K562 (cell line): Measurements from ENCODE around the gene AJUBA. TPM values are rescaled to one million over a fixed set of nuclear protein-coding genes. Genes with fewer than 3 reads are reported as not detected.

Experiments
- ATAC-seq: fragments of 200-7000 bp; cut with Tn5 transposase; 3 replicates; pipeline ENCODE4 v1.9.1; 2020; ENCODE audit warnings: moderate library complexity
- BruUV-seq: library from RNA; stranded (reverse); fragments of 400-500 nt; replicated peaks from 2 replicates; lab custom pipeline; 2021; lab: Mats Ljungman, UMichigan
- CTCF ChIA-PET: fragments of 300-600 bp; formaldehyde crosslinking; extraction: SDS; loops from one replicate; lab custom pipeline; 2021; ENCODE audit warnings: low intra/inter-chr PET ratio; lab: Yijun Ruan, JAX
- POLR2A ChIA-PET: fragments of 300-600, 350-650 bp; sonication (Branson Sonifier 250); formaldehyde crosslinking; extraction: SDS; loops from one replicate; lab custom pipeline; 2021; ENCODE audit warnings: antibody characterized with exemption, inconsistent platforms; lab: Yijun Ruan, JAX
- DNase-seq, 4 experiments: peaks; one replicate each; pipeline versions ENCODE4 v3.0.0 to v3.0.0-alpha.2; 2011 to 2018; ENCODE audit warnings: low spot score in 3 of 4, mixed read lengths in 3 of 4; ENCODE audit errors: extremely low read depth in 1 of 4
- FAIRE-seq: peaks from 2 replicates; lab custom pipeline; 2011; peaks lifted over from hg19 to GRCh38; lab: Jason Lieb, UNC
- H2AFZ ChIP-seq: 2 replicates; pipeline ENCODE4 v1.6.0; 2011; ENCODE audit warnings: low read depth, low read length, control low read depth, inconsistent platforms
- H3K27ac ChIP-seq: fragments of 200-600 bp; 3 replicates; pipeline ENCODE4 v1.8.0; 2011; ENCODE audit warnings: low read depth, mild to moderate bottlenecking, control low read depth, inconsistent platforms, low read length, moderate library complexity, mixed read lengths; ENCODE audit errors: extremely low read depth
- H3K27me3 ChIP-seq, 2 experiments: fragments of 300-600 bp in 1 of 2; 2 replicates in 1 of 2; 3 replicates in 1 of 2; pipeline versions ENCODE4 v1.6.0 to v1.8.0; 2011; ENCODE audit warnings: inconsistent platforms in 2 of 2, low read length in 2 of 2, mild to moderate bottlenecking in 1 of 2, mixed read lengths in 1 of 2, moderate library complexity in 1 of 2; ENCODE audit not compliant: control insufficient read depth in 2 of 2, insufficient read depth in 2 of 2
- H3K36me3 ChIP-seq: fragments of 300-600 bp; 3 replicates; pipeline ENCODE4 v1.8.0; 2011; ENCODE audit warnings: mild to moderate bottlenecking, low read length, inconsistent platforms; ENCODE audit not compliant: control insufficient read depth, insufficient read depth
- H3K4me1 ChIP-seq, 2 experiments: fragments of 200-600 bp in 1 of 2; replicated peaks in 1 of 2; 2 replicates in 1 of 2; 3 replicates in 1 of 2; pipeline versions ENCODE4 v1.5.1 to v1.8.0; 2011; ENCODE audit warnings: inconsistent platforms in 2 of 2, low read length in 2 of 2, mild to moderate bottlenecking in 1 of 2, mixed read lengths in 1 of 2, moderate library complexity in 1 of 2; ENCODE audit not compliant: control insufficient read depth in 2 of 2, insufficient read depth in 2 of 2
- H3K4me2 ChIP-seq: 2 replicates; pipeline ENCODE4 v1.6.1; 2011; ENCODE audit warnings: low read length, control low read depth, inconsistent platforms, mixed read lengths; ENCODE audit not compliant: insufficient read depth
- H3K4me3 ChIP-seq: fragments of 200-600 bp; sonication (generic), shearing (Covaris generic); 2 replicates; pipeline ENCODE4 v1.5.1; 2016; ENCODE audit warnings: control low read depth, inconsistent platforms
- H3K79me2 ChIP-seq: fragments of 200-600 bp; 3 replicates; pipeline ENCODE4 v1.8.0; 2011; ENCODE audit warnings: low read length, inconsistent platforms; ENCODE audit not compliant: control insufficient read depth, insufficient read depth
- H3K9ac ChIP-seq, 2 experiments: 2 replicates each; pipeline versions ENCODE4 v1.6.0 to v1.6.1; 2011; ENCODE audit warnings: low read depth in 2 of 2, low read length in 2 of 2, control low read depth in 1 of 2, inconsistent platforms in 1 of 2, mild to moderate bottlenecking in 1 of 2, mixed read lengths in 1 of 2; ENCODE audit not compliant: insufficient read depth in 1 of 2
- H3K9me1 ChIP-seq: one replicate; pipeline ENCODE4 v1.6.0; 2011; ENCODE audit warnings: inconsistent platforms, mild to moderate bottlenecking, low read length, moderate library complexity; ENCODE audit not compliant: control insufficient read depth, insufficient read depth
- H3K9me3 ChIP-seq: replicated peaks from 2 replicates; pipeline ENCODE4 v1.5.1; 2011; ENCODE audit warnings: low read depth, low read length, inconsistent platforms; ENCODE audit not compliant: control insufficient read depth, insufficient read depth
- H4K20me1 ChIP-seq: replicated peaks from 2 replicates; pipeline ENCODE4 v1.6.1; 2011; ENCODE audit warnings: low read length, inconsistent platforms, mixed read lengths; ENCODE audit not compliant: control insufficient read depth, insufficient read depth
- CHD4 ChIP-seq: fragments of 200-600 bp; sonication (generic); IDR thresholded peaks from 3 replicates; pipeline ENCODE4 v1.6.1; 2012; ENCODE audit warnings: low read depth, mild to moderate bottlenecking, mixed read lengths, low read length, inconsistent platforms; ENCODE audit not compliant: insufficient read depth, insufficient replicate concordance, poor library complexity, severe bottlenecking
- HMBOX1 ChIP-seq: sonication (generic); IDR thresholded peaks from 2 replicates; pipeline ENCODE4 v1.6.1; 2016
- KHSRP ChIP-seq: fragments of 450-650 bp; IDR thresholded peaks from 2 replicates; pipeline ENCODE4 v1.6.1; 2017
- LEF1 ChIP-seq: fragments of 450-650 bp; IDR thresholded peaks from 2 replicates; pipeline ENCODE4 v1.6.1; 2016; ENCODE audit warnings: mild to moderate bottlenecking
- MLLT1 ChIP-seq, 2 experiments: fragments of 450-650 bp; IDR thresholded peaks; 2 replicates each; pipeline ENCODE4 v1.6.1; 2016
- MTA3 ChIP-seq: fragments of 450-650 bp; formaldehyde crosslinking; IDR thresholded peaks from 2 replicates; pipeline ENCODE4 v1.6.1; 2017; ENCODE audit warnings: mild to moderate bottlenecking, borderline replicate concordance
- POLR2B ChIP-seq: fragments of 450-650 bp; IDR thresholded peaks from 2 replicates; pipeline ENCODE4 v1.6.1; 2018; ENCODE audit warnings: low read depth; ENCODE audit not compliant: partially characterized antibody
- RB1 ChIP-seq: fragments of 450-650 bp; IDR thresholded peaks from 2 replicates; pipeline ENCODE4 v1.6.1; 2017; ENCODE audit warnings: low read depth, mild to moderate bottlenecking
- RCOR1 ChIP-seq, 2 experiments: IDR thresholded peaks; 2 replicates each; pipeline ENCODE4 v1.6.1; 2012; ENCODE audit warnings: low read depth in 2 of 2, low read length in 2 of 2, borderline replicate concordance in 1 of 2, improper control_type of control experiment in 1 of 2
- TAF1 ChIP-seq: IDR thresholded peaks from 2 replicates; pipeline ENCODE4 v1.6.1; 2011; ENCODE audit warnings: mild to moderate bottlenecking, low read length, moderate library complexity; ENCODE audit not compliant: insufficient read depth, control insufficient read depth, severe bottlenecking; ENCODE audit errors: extremely low read depth
- TAF7 ChIP-seq: fragments of 450-650 bp; IDR thresholded peaks from 2 replicates; pipeline ENCODE4 v1.6.1; 2016; ENCODE audit warnings: missing genetic modification characterization, missing compliant biosample characterization
- TFAP4 ChIP-seq: sonication (generic); formaldehyde crosslinking; IDR thresholded peaks from 2 replicates; pipeline ENCODE4 v1.8.0; 2022; ENCODE audit warnings: missing genetic modification reagents, mild to moderate bottlenecking, moderate library complexity, borderline replicate concordance
- USF1 ChIP-seq: sonication (generic); formaldehyde crosslinking; IDR thresholded peaks from 2 replicates; pipeline ENCODE4 v1.9.0; 2022; ENCODE audit warnings: mild to moderate bottlenecking, missing genetic modification reagents
- ZBTB12 ChIP-seq: fragments of 250-450 bp; sonication (Bioruptor Pico); IDR thresholded peaks from 2 replicates; pipeline ENCODE4 v1.4.0; 2020
- ZEB2 ChIP-seq: fragments of 450-650 bp; IDR thresholded peaks from 2 replicates; pipeline ENCODE4 v1.6.1; 2016
- ZNF707 ChIP-seq: fragments of 250-450 bp; sonication (Bioruptor Pico); conservative IDR thresholded peaks from 2 replicates; pipeline ENCODE4 v1.8.0; 2022; ENCODE audit warnings: inconsistent platforms, mild to moderate bottlenecking, moderate library complexity
- WGBS: fragments of 100-300 bp; shearing (Covaris generic); methylation state at CpG from one replicate; pipeline ENCODE4 v1.1.6; 2016; ENCODE audit warnings: low coverage, mixed read lengths; ENCODE audit not compliant: insufficient coverage; ENCODE audit errors: missing lambda C conversion rate; 5-methylcytosine and 5-hydroxymethylcytosine counted together
- in situ Hi-C: fragments of 300-500 bp; cut with MboI; formaldehyde crosslinking; loops from 4 replicates; pipeline ENCODE4 v1.15.0; 2018; ENCODE audit warnings: inconsistent platforms, mixed read lengths
- intact Hi-C: fragments of 100-400 bp; cut with micrococcal nuclease; formaldehyde crosslinking; loops from 2 replicates; pipeline ENCODE4 v1.14.2; 2022
- polyA plus RNA-seq, 8 experiments: library from polyadenylated mRNA; depleted of rRNA in 4 of 8; stranded (reverse) in 5 of 8; unstranded in 3 of 8; fragments of >200 nt; fragmentation: Nextera tagmentation in 2 of 8; fragmentation: Illumina TruSeq in 1 of 8; extraction: Ambion mirVana in 2 of 8; extraction: Trizol in 1 of 8; gene quantifications; 2 replicates each; pipeline versions ENCODE4 v1.2.1 to v1.2.3, GENCODE V29; 2011 to 2014; ENCODE audit warnings: inconsistent platforms in 1 of 8, missing spikeins in 1 of 8
- total RNA-seq, 7 experiments: library from RNA; depleted of rRNA in 6 of 7; stranded (reverse); fragments of >200 nt in 6 of 7; fragmentation: Illumina TruSeq in 2 of 7; extraction: Trizol in 2 of 7; gene quantifications; 2 replicates each; pipeline versions ENCODE4 v1.2.1 to v1.2.3, GENCODE V29; 2011 to 2021; ENCODE audit warnings: low replicate concordance in 1 of 7

The AJUBA gene
- total and polyA plus RNA-seq, 9 of the 15 experiments (the other 6 are each of a cell fraction or from before 2014, with no cell fraction given): 0.73 to 4.7 (median 2.8) TPM

- Histone ChIP-seq H3K9me3 (no peaks in the 10 kb centered on the region), H3K4me3 (peak within 1 kb of the TSS; percentile 43), H3K27ac (peak within 1 kb of the TSS; percentile 97), H4K20me1 (no peaks in the 10 kb centered on the region), H3K4me1 (peaks cover 20 to 38% of the 10 kb centered on the region in 2 experiments), H3K9me1 (no peaks in the 10 kb centered on the region), H2AFZ (peak within 1 kb of the TSS; percentile 92), H3K4me2 (peak within 1 kb of the TSS; percentile 84), H3K9ac (peak within 1 kb of the TSS; percentile 83 to 92), H3K36me3 (no peaks in the 10 kb centered on the region), H3K79me2 (peaks cover 41% of the 10 kb centered on the region), H3K27me3 (no peaks in the 10 kb centered on the region)
- in situ Hi-C loops: no loop called here
- peak; percentile 90 to 93 (median 92) for DNase-seq
- ATAC-seq: peak; percentile 62
- BruUV-seq: no TSS peak
- ChIA-PET POLR2A (interaction anchor here (0.7 to 4.0 kb wide), 2 partner anchors 13 to 24 kb away, joined by 4 to 44 read pairs; partner anchors contain the start of gene PSMB5), CTCF (no interaction called here)
- intact Hi-C loops: no loop called here
- FAIRE-seq: peak; percentile 54
- 2% methylated on average over 33 of the region's 40 CpGs for WGBS
- TF ChIP-seq TAF1 (peak; percentile 67), MLLT1 (IDR thresholded peaks at IDR 0.05) (no peak; a peak in 1 of 4 replicates), CHD4 (peak; percentile 33), ZBTB12 (CRISPR knock-in tag) (no peak), KHSRP (no peak), LEF1 (0 out of 2 replicates have a peak, but pooled peaks have one; percentile 25), TAF7 (peak; percentile 81), TFAP4 (CRISPR knock-in tag) (0 out of 2 replicates have a peak, but pooled peaks have one; percentile 1), RB1 (peak; percentile 88), POLR2B (peak; percentile 61), HMBOX1 (peak; percentile 18; the same call in 1 of the 2 replicates), USF1 (CRISPR knock-in tag) (peak; percentile 84), MTA3 (peak; percentile 75; the same call in 1 of the 2 replicates), ZEB2 (peak; percentile 88), ZNF707 (CRISPR knock-in tag) (no peak), RCOR1 (IDR thresholded peaks at IDR 0.05; ENCODE audit: borderline replicate concordance in 1 of 2, low read depth in 2 of 2, low read length in 2 of 2) (no peak)
These were observed 27.8 kb upstream of the AJUBA start, which contains the start of gene C14orf93 for GRCh38 chr14:23009939-23010726. Gene C14orf93, minus strand, starts transcription at chr14:23010143. Its CDS starts 11,120 bp downstream, at chr14:22999023.
